ENCODE measurements around the gene PDGFD. TPM values are rescaled to one million over a fixed set of nuclear protein-coding genes. Genes with fewer than 3 reads are reported as not detected.

Gene PDGFD
- polyA plus RNA-seq, 1 of the 3 experiments (the other 2 are of a cell fraction) = 4.8 TPM

- Histone ChIP-seq H3K27me3 (ENCODE audit: insufficient read depth) (no peaks in the 10 kb centered on the region), H2AFZ (ENCODE audit: low read depth) (no peak overlapping the region), H3K9ac (no peak overlapping the region), H3K9me2 (no peaks in the 10 kb centered on the region), H3K27ac (ENCODE audit: low read depth in 2 of 2, low read length in 1 of 2) (no peak overlapping the region), H3F3A (replicated peaks; ENCODE audit: insufficient read depth) (no peaks in the 10 kb centered on the region), H3K4me3 (ENCODE audit: low read depth in 2 of 2, low read length in 1 of 2) (no peak overlapping the region), H3K36me3 (replicated peaks in 1 of 2; ENCODE audit: control insufficient read depth in 1 of 2, insufficient read depth in 2 of 2, low read length in 1 of 2) (no peaks in the 10 kb centered on the region), H3K4me1 (ENCODE audit: control insufficient read depth in 1 of 2, insufficient read depth in 2 of 2, low read depth in 1 of 2, low read length in 1 of 2) (peaks cover 0 to 2% of the 10 kb centered on the region in 2 experiments; a peak in 2 of 4 replicates), H3K9me3 (no peaks in the 10 kb centered on the region), H3K79me2 (ENCODE audit: insufficient read depth) (no peaks in the 10 kb centered on the region), H3K4me2 (no peak overlapping the region), H4K20me1 (ENCODE audit: insufficient read depth) (no peaks in the 10 kb centered on the region)
- ChIA-PET CTCF (interaction anchor here (2.9 kb wide), 1 partner anchor 9 kb away, joined by 11 read pairs; no protein-coding TSS in a partner anchor), POLR2A (no interaction called here)
- TF ChIP-seq MXI1 (IDR thresholded peaks at IDR 0.05; ENCODE audit: low read depth, low read length) (no peak), SMC3 (IDR thresholded peaks at IDR 0.05; ENCODE audit: low read depth, low read length) (no peak), JUND (IDR thresholded peaks at IDR 0.05) (no peak), RCOR1 (IDR thresholded peaks at IDR 0.05; ENCODE audit: low read length) (no peak), ELF1 (IDR thresholded peaks at IDR 0.05) (no peak), NFIC (IDR thresholded peaks at IDR 0.05; ENCODE audit: borderline replicate concordance) (no peak)
- TF ChIP-seq, protein P1, sequence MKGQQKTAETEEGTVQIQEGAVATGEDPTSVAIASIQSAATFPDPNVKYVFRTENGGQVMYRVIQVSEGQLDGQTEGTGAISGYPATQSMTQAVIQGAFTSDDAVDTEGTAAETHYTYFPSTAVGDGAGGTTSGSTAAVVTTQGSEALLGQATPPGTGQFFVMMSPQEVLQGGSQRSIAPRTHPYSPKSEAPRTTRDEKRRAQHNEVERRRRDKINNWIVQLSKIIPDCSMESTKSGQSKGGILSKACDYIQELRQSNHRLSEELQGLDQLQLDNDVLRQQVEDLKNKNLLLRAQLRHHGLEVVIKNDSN (IDR thresholded peaks at IDR 0.05; ENCODE audit: borderline replicate concordance, low read depth) = no peak
- TF ChIP-seq, protein P2, sequence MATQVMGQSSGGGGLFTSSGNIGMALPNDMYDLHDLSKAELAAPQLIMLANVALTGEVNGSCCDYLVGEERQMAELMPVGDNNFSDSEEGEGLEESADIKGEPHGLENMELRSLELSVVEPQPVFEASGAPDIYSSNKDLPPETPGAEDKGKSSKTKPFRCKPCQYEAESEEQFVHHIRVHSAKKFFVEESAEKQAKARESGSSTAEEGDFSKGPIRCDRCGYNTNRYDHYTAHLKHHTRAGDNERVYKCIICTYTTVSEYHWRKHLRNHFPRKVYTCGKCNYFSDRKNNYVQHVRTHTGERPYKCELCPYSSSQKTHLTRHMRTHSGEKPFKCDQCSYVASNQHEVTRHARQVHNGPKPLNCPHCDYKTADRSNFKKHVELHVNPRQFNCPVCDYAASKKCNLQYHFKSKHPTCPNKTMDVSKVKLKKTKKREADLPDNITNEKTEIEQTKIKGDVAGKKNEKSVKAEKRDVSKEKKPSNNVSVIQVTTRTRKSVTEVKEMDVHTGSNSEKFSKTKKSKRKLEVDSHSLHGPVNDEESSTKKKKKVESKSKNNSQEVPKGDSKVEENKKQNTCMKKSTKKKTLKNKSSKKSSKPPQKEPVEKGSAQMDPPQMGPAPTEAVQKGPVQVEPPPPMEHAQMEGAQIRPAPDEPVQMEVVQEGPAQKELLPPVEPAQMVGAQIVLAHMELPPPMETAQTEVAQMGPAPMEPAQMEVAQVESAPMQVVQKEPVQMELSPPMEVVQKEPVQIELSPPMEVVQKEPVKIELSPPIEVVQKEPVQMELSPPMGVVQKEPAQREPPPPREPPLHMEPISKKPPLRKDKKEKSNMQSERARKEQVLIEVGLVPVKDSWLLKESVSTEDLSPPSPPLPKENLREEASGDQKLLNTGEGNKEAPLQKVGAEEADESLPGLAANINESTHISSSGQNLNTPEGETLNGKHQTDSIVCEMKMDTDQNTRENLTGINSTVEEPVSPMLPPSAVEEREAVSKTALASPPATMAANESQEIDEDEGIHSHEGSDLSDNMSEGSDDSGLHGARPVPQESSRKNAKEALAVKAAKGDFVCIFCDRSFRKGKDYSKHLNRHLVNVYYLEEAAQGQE (IDR thresholded peaks at IDR 0.05; ENCODE audit: low read depth, low read length) = no peak
- WGBS (ENCODE audit: low lambda C conversion rate) = 87% methylated on average over 3 of the region's 3 CpGs
- no peak for DNase-seq
Measured at GRCh38 chr11:104146943-104147342, 17.0 kb downstream of the PDGFD start.

DNA sequence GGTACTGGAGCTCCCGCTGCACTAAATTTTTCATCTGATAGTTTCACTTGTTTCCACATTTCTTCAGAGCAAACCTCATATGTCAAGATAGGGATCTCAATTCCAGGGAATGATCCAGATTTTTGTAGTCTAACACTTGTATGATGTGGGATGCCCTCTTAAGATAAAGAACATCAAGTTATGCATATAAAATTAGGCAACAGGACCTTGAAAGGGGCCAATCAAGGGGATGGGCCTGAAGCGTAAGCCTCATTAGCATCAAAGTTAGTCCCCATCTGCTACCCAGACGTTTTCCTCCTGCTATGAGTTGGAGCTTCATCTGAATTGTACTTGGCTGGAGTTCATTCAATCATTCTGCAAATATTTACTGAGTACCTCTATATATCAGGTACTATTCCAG lies 17.5 kb downstream of the PDGFD start:
- 61% methylated on average over 3 of the region's 3 CpGs for WGBS (ENCODE audit: low lambda C conversion rate)
- no peaks in the 10 kb centered on the region for H3K9me3 ChIP-seq
- ChIA-PET CTCF (interaction anchor here (2.9 kb wide), 1 partner anchor 8 kb away, joined by 11 read pairs; no protein-coding TSS in a partner anchor), POLR2A (no interaction called here)
- H3K27me3 ChIP-seq (ENCODE audit: insufficient read depth) = no peaks in the 10 kb centered on the region
- H3K79me2 ChIP-seq (ENCODE audit: insufficient read depth) = no peaks in the 10 kb centered on the region
- TF ChIP-seq RCOR1 (IDR thresholded peaks at IDR 0.05; ENCODE audit: low read length) (no peak), RFX5 (IDR thresholded peaks at IDR 0.05; ENCODE audit: low read length) (no peak), YY1 (IDR thresholded peaks at IDR 0.05; ENCODE audit: low read depth) (no peak), JUND (IDR thresholded peaks at IDR 0.05) (0 out of 2 replicates have a peak, but pooled peaks have one; percentile 4), GABPA (IDR thresholded peaks at IDR 0.05; ENCODE audit: low read depth) (no peak), SIN3A (IDR thresholded peaks at IDR 0.05; ENCODE audit: borderline replicate concordance, low read depth, low read length) (no peak), POLR2AphosphoS5 (IDR thresholded peaks at IDR 0.05; ENCODE audit: low read depth, low read length) (no peak), TCF12 (IDR thresholded peaks at IDR 0.05) (peak; percentile 49), ZBTB33 (IDR thresholded peaks at IDR 0.05; ENCODE audit: borderline replicate concordance, low read depth) (no peak), MAX (IDR thresholded peaks at IDR 0.05; ENCODE audit: low read depth) (no peak)
- TF ChIP-seq, protein P3, sequence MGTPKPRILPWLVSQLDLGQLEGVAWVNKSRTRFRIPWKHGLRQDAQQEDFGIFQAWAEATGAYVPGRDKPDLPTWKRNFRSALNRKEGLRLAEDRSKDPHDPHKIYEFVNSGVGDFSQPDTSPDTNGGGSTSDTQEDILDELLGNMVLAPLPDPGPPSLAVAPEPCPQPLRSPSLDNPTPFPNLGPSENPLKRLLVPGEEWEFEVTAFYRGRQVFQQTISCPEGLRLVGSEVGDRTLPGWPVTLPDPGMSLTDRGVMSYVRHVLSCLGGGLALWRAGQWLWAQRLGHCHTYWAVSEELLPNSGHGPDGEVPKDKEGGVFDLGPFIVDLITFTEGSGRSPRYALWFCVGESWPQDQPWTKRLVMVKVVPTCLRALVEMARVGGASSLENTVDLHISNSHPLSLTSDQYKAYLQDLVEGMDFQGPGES (IDR thresholded peaks at IDR 0.05; ENCODE audit: low read depth, low read length) = no peak
- TF ChIP-seq, protein P2 (IDR thresholded peaks at IDR 0.05; ENCODE audit: low read depth, low read length) = no peak
- no peak overlapping the region for H3K27ac ChIP-seq (ENCODE audit: low read depth in 2 of 2, low read length in 1 of 2)
- peaks cover 0 to 2% of the 10 kb centered on the region in 2 experiments; a peak in 2 of 4 replicates for H3K4me1 ChIP-seq (ENCODE audit: control insufficient read depth in 1 of 2, insufficient read depth in 2 of 2, low read depth in 1 of 2, low read length in 1 of 2)
- H3K4me2 ChIP-seq = no peak overlapping the region
- H3K4me3 ChIP-seq (ENCODE audit: low read depth in 2 of 2, low read length in 1 of 2) = no peak overlapping the region
- H2AFZ ChIP-seq (ENCODE audit: low read depth) = no peak overlapping the region
- no peaks in the 10 kb centered on the region for H4K20me1 ChIP-seq (ENCODE audit: insufficient read depth)
- H3K9ac ChIP-seq = no peak overlapping the region
- H3K36me3 ChIP-seq (replicated peaks in 1 of 2; ENCODE audit: control insufficient read depth in 1 of 2, insufficient read depth in 2 of 2, low read length in 1 of 2) = no peaks in the 10 kb centered on the region
- H3F3A ChIP-seq (replicated peaks; ENCODE audit: insufficient read depth) = no peaks in the 10 kb centered on the region
- no peak for DNase-seq
- H3K9me2 ChIP-seq = no peaks in the 10 kb centered on the region
